CD8-positive, alpha-beta memory T cell (primary cell): ENCODE data around the gene MICALL1. TPM values are rescaled to one million over a fixed set of nuclear protein-coding genes. Genes with fewer than 3 reads are reported as not detected.
A peak's percentile ranks its signal among the peaks of the same experiment; 100 is the strongest.

Experiments used
- CTCF ChIA-PET: fragments of 350-600 bp; sonication (Branson Sonifier 250); formaldehyde crosslinking; loops from one replicate; lab custom pipeline; 2021; ENCODE audit warnings: antibody characterized with exemption; lab: Charles Lee
- POLR2A ChIA-PET: fragments of 350-600 bp; sonication (Branson Sonifier 250); formaldehyde crosslinking; loops from one replicate; lab custom pipeline; 2021; ENCODE audit warnings: antibody characterized with exemption; lab: Charles Lee
- DNase-seq, 5 donors: peaks; one replicate each; pipeline versions ENCODE4 v3.0.0 to v3.0.0-alpha.2; 2020 to 2022; ENCODE audit warnings: mixed read lengths in 1 of 5
- H3K27ac ChIP-seq: one replicate; pipeline ENCODE4 v1.7.0; 2013; ENCODE audit warnings: low read depth, mild to moderate bottlenecking, low read length, moderate library complexity
- H3K27me3 ChIP-seq: 2 replicates; pipeline ENCODE4 v1.7.0; 2013; ENCODE audit warnings: low read length, mild to moderate bottlenecking; ENCODE audit not compliant: insufficient read depth, poor library complexity, severe bottlenecking
- H3K36me3 ChIP-seq: 2 replicates; pipeline ENCODE4 v1.7.0; 2013; ENCODE audit warnings: mild to moderate bottlenecking, low read length, moderate library complexity; ENCODE audit not compliant: insufficient read depth
- H3K4me1 ChIP-seq: 2 replicates; pipeline ENCODE4 v1.7.0; 2013; ENCODE audit warnings: mild to moderate bottlenecking, low read length, moderate library complexity; ENCODE audit not compliant: insufficient read depth
- H3K4me3 ChIP-seq: 2 replicates; pipeline ENCODE4 v1.7.0; 2013; ENCODE audit warnings: mild to moderate bottlenecking, low read length
- H3K9me3 ChIP-seq: 2 replicates; pipeline ENCODE4 v1.7.0; 2013; ENCODE audit warnings: mild to moderate bottlenecking, low read length
- H3K27ac Mint-ChIP-seq, 8 donors: one replicate each; pipeline ENCODE4 v1.8.0; 2020 to 2021; ENCODE audit warnings: mixed read lengths in 8 of 8, mild to moderate bottlenecking in 6 of 8, inconsistent platforms in 3 of 8, moderate library complexity in 3 of 8
- H3K27me3 Mint-ChIP-seq, 2 donors: one replicate each; pipeline ENCODE4 v1.8.0; 2020 to 2021; ENCODE audit warnings: mixed read lengths in 2 of 2, mild to moderate bottlenecking in 1 of 2, moderate library complexity in 1 of 2
- H3K36me3 Mint-ChIP-seq, 3 donors: one replicate each; pipeline ENCODE4 v1.8.0; 2020 to 2021; ENCODE audit warnings: mixed read lengths in 3 of 3, inconsistent platforms in 1 of 3, mild to moderate bottlenecking in 1 of 3
- H3K4me1 Mint-ChIP-seq, 3 donors: one replicate each; pipeline ENCODE4 v1.8.0; 2020 to 2021; ENCODE audit warnings: mixed read lengths in 3 of 3, inconsistent platforms in 1 of 3, mild to moderate bottlenecking in 1 of 3
- H3K4me3 Mint-ChIP-seq, 7 donors: one replicate each; pipeline ENCODE4 v1.8.0; 2020 to 2021; ENCODE audit warnings: mixed read lengths in 7 of 7, mild to moderate bottlenecking in 6 of 7, moderate library complexity in 4 of 7, inconsistent platforms in 2 of 7
- H3K9me3 Mint-ChIP-seq, 5 donors: one replicate each; pipeline ENCODE4 v1.8.0; 2020 to 2022; ENCODE audit warnings: mixed read lengths in 5 of 5, mild to moderate bottlenecking in 3 of 5, moderate library complexity in 2 of 5, inconsistent platforms in 1 of 5
- polyA plus RNA-seq: library from polyadenylated mRNA; unstranded; fragments of 300-500 nt; fragmentation: Illumina TruSeq; gene quantifications from one replicate; pipeline ENCODE4 v1.2.3, GENCODE V29; 2021
- total RNA-seq, 2 experiments: library from RNA; stranded (reverse); gene quantifications; one replicate each; pipeline ENCODE4 v1.2.3, GENCODE V29; 2021

The MICALL1 gene
- total and polyA plus RNA-seq, 3 experiments from 2014 or later = 7.2 to 25.8 (median 25.4) TPM

- Histone ChIP-seq H3K4me1 (no peaks in the 10 kb centered on the region), H3K27me3 (no peaks in the 10 kb centered on the region), H3K27ac (no peak overlapping the region), H3K36me3 (no peaks in the 10 kb centered on the region), H3K9me3 (no peaks in the 10 kb centered on the region), H3K4me3 (no peak overlapping the region)
- ChIA-PET POLR2A (no interaction called here), CTCF (no interaction called here)
- no peak overlapping the region for H3K27ac Mint-ChIP-seq
- H3K36me3 Mint-ChIP-seq = peaks cover 0 to 30% (median 7%) of the 10 kb centered on the region in 3 donors
- peaks cover 0 to 4% (median 1%) of the 10 kb centered on the region in 3 donors for H3K4me1 Mint-ChIP-seq
- no peak for DNase-seq
- no peaks in the 10 kb centered on the region for H3K27me3 Mint-ChIP-seq
- no peak overlapping the region for H3K4me3 Mint-ChIP-seq
- no peaks in the 10 kb centered on the region for H3K9me3 Mint-ChIP-seq
Measured at GRCh38 chr22:37979782-37980181, 73.7 kb downstream of the MICALL1 start.

- H3K9me3 ChIP-seq = no peaks in the 10 kb centered on the region
- peak overlapping the region in 1 of 8 donors; percentile 47 for H3K27ac Mint-ChIP-seq
- H3K4me1 Mint-ChIP-seq = no peaks in the 10 kb centered on the region
- H3K27ac ChIP-seq = no peak overlapping the region
- no peaks in the 10 kb centered on the region for H3K4me1 ChIP-seq
- H3K36me3 ChIP-seq = no peaks in the 10 kb centered on the region
- H3K9me3 Mint-ChIP-seq = no peaks in the 10 kb centered on the region
- no peaks in the 10 kb centered on the region for H3K27me3 ChIP-seq
- ChIA-PET CTCF (no interaction called here), POLR2A (interaction anchor here (1.2 kb wide), 1 partner anchor 13 kb away, joined by 3 read pairs; no protein-coding TSS in a partner anchor)
- H3K27me3 Mint-ChIP-seq = no peaks in the 10 kb centered on the region
- H3K4me3 Mint-ChIP-seq = no peak overlapping the region
- peaks cover 0 to 22% (median 1%) of the 10 kb centered on the region in 3 donors for H3K36me3 Mint-ChIP-seq
- no peak overlapping the region for H3K4me3 ChIP-seq
- no peak for DNase-seq
Measured at GRCh38 chr22:37981282-37982011, 75.3 kb downstream of the MICALL1 start.

DNA sequence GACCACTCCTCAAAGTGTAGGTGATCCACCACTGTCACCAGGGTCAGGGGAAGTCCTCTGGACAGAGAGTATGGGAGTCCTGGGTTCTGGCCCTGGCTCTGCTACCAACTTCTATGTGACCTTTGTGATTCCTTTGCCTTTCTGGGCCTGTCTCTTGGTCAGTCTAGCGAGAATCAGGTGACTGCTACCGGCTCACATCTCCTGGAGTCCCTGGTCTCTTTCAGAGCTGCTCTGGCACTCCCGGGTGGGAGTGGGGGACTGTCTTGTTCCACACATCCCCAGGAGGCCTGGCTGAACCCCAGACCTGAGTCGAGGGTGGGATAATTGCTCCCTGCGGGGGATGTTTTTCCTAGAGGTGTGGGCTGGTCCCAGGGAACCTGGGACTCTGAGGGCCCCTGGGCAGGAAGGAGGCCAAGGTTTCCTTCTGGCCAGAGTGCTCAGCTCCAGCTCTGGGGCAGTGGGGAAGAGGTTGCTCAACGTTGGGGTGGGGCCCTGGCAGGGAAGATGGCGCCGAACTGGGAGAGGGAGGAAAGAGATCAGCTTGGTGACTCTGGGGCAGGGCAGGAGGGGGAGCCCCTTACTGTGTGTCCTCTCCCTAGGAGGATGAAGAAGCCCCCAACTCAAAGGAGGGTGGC is 76.2 kb downstream of the MICALL1 start:
- H3K36me3 Mint-ChIP-seq = peaks cover 0 to 22% (median 1%) of the 10 kb centered on the region in 3 donors
- H3K9me3 Mint-ChIP-seq = no peaks in the 10 kb centered on the region
- no peaks in the 10 kb centered on the region for H3K9me3 ChIP-seq
- no peaks in the 10 kb centered on the region for H3K4me1 ChIP-seq
- H3K4me1 Mint-ChIP-seq = no peaks in the 10 kb centered on the region
- H3K27me3 ChIP-seq = no peaks in the 10 kb centered on the region
- ChIA-PET CTCF (no interaction called here), POLR2A (interaction anchor here (1.2 kb wide), 1 partner anchor 12 kb away, joined by 3 read pairs; no protein-coding TSS in a partner anchor)
- H3K27ac ChIP-seq = no peak overlapping the region
- H3K4me3 Mint-ChIP-seq = no peak overlapping the region
- H3K27me3 Mint-ChIP-seq = no peaks in the 10 kb centered on the region
- peak overlapping the region in 4 of 8 donors; percentile 26 to 68 (median 32) for H3K27ac Mint-ChIP-seq
- no peak for DNase-seq
- H3K4me3 ChIP-seq = no peak overlapping the region
- no peaks in the 10 kb centered on the region for H3K36me3 ChIP-seq

GRCh38 chr22:37982938-37983859 is 77.1 kb downstream of the MICALL1 start:
- Mint-ChIP-seq H3K9me3 (no peaks in the 10 kb centered on the region), H3K27ac (no peak overlapping the region), H3K4me1 (no peaks in the 10 kb centered on the region), H3K27me3 (no peaks in the 10 kb centered on the region), H3K36me3 (peaks cover 0 to 24% (median 1%) of the 10 kb centered on the region in 3 donors), H3K4me3 (no peak overlapping the region)
- Histone ChIP-seq H3K27me3 (no peaks in the 10 kb centered on the region), H3K36me3 (no peaks in the 10 kb centered on the region), H3K4me1 (no peaks in the 10 kb centered on the region), H3K27ac (no peak overlapping the region), H3K4me3 (no peak overlapping the region), H3K9me3 (no peaks in the 10 kb centered on the region)
- ChIA-PET POLR2A (interaction anchor here (1.2 kb wide), 1 partner anchor 11 kb away, joined by 3 read pairs; no protein-coding TSS in a partner anchor), CTCF (no interaction called here)
- no peak for DNase-seq

- Mint-ChIP-seq H3K27me3 (no peaks in the 10 kb centered on the region), H3K36me3 (peaks cover 0 to 21% (median 1%) of the 10 kb centered on the region in 3 donors), H3K4me1 (no peaks in the 10 kb centered on the region), H3K27ac (peak within 1 kb of the TSS in 2 of 8 donors; percentile 71 to 92), H3K9me3 (no peaks in the 10 kb centered on the region), H3K4me3 (no peak within 1 kb of the TSS)
- Histone ChIP-seq H3K27me3 (no peaks in the 10 kb centered on the region), H3K4me3 (no peak within 1 kb of the TSS), H3K9me3 (no peaks in the 10 kb centered on the region), H3K27ac (no peak within 1 kb of the TSS), H3K4me1 (no peaks in the 10 kb centered on the region), H3K36me3 (no peaks in the 10 kb centered on the region)
- CTCF ChIA-PET = no interaction called here
- POLR2A ChIA-PET = no interaction called here
- no peak for DNase-seq
Measured at GRCh38 chr22:37983860-37984791, 78.0 kb downstream of the MICALL1 start, which contains the start of gene SOX10. TSS of gene SOX10 (minus strand) at chr22:37984555. CDS start at chr22:37983784, 771 bp downstream.

DNA sequence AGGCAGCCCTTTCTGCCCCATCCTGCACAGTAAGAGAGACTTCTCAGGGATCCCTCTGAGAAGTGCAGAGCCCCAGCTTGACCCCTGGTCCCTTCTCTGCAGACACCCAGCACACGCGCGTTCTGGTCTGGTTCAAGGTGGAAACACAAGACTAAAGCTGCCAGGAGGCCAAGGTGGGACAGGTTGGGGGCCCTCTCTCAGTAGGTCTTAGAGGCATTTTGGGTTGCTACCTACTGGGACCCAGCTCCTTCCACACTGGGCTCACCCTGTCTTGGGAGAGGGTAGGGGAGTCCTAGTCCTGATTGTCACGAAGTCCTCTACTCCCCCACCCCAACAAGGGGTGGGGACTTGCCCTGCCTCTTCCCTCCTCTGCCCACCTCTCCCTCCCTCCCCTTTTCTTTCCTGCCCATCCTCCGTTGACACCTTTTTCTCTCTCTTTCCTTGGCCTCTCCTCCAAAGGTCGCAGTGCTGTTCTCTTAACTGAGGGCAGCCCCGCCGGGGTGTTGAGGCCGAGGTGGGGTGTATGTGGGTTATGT is 79.0 kb downstream of the MICALL1 start:
- ChIA-PET POLR2A (no interaction called here), CTCF (no interaction called here)

DNA sequence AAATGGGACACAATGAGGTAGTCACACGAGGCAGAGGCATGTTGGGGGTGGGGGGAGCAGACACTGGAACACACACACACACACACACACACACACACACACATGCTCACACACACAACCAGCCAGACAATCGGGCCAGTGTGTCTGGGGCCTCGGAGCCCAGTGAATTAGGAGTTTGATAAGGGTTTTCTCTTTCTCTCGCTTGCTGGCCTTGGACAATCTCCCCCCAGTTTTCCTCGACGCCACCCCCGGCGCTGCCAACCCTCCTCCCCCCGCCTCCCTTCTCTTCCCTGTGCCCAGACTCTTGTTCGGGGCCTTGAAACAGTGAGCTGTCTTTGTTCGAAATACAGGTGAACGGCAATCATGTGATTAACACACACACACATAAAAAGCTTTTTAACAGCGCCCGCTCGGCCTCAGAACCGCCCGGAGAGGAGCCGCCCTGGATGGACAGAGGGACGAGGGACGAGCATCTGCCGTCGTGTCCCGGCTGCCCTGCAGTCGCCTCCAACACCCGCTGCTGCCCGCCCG is 79.7 kb downstream of the MICALL1 start:
- peak overlapping the region in 2 of 8 donors; percentile 36 to 91 for H3K27ac Mint-ChIP-seq
- POLR2A ChIA-PET = interaction anchor here (0.6 kb wide), 1 partner anchor 28 kb away, joined by 5 read pairs; no protein-coding TSS in a partner anchor
- no peak overlapping the region for H3K27ac ChIP-seq
- no peaks in the 10 kb centered on the region for H3K9me3 ChIP-seq
- H3K4me3 ChIP-seq = no peak overlapping the region
- H3K27me3 Mint-ChIP-seq = no peaks in the 10 kb centered on the region
- H3K4me3 Mint-ChIP-seq = no peak overlapping the region
- H3K36me3 Mint-ChIP-seq = peaks cover 0 to 15% (median 1%) of the 10 kb centered on the region in 3 donors
- no peaks in the 10 kb centered on the region for H3K36me3 ChIP-seq
- no peaks in the 10 kb centered on the region for H3K4me1 Mint-ChIP-seq
- DNase-seq = no peak
- no peaks in the 10 kb centered on the region for H3K4me1 ChIP-seq
- no peaks in the 10 kb centered on the region for H3K27me3 ChIP-seq
- no peaks in the 10 kb centered on the region for H3K9me3 Mint-ChIP-seq
- CTCF ChIA-PET = no interaction called here

More for the DNA sequence above, 79.0 kb downstream of the MICALL1 start:
- Mint-ChIP-seq H3K4me1 (no peaks in the 10 kb centered on the region), H3K9me3 (no peaks in the 10 kb centered on the region), H3K4me3 (no peak overlapping the region), H3K27ac (peak overlapping the region in 2 of 8 donors; percentile 71 to 92), H3K27me3 (no peaks in the 10 kb centered on the region), H3K36me3 (peaks cover 0 to 20% (median 1%) of the 10 kb centered on the region in 3 donors)
- Histone ChIP-seq H3K36me3 (no peaks in the 10 kb centered on the region), H3K27me3 (no peaks in the 10 kb centered on the region), H3K4me1 (no peaks in the 10 kb centered on the region), H3K4me3 (no peak overlapping the region), H3K27ac (no peak overlapping the region), H3K9me3 (no peaks in the 10 kb centered on the region)
- no peak for DNase-seq
